ENCODE results near the gene CNKSR3.

The CNKSR3 gene

DNA sequence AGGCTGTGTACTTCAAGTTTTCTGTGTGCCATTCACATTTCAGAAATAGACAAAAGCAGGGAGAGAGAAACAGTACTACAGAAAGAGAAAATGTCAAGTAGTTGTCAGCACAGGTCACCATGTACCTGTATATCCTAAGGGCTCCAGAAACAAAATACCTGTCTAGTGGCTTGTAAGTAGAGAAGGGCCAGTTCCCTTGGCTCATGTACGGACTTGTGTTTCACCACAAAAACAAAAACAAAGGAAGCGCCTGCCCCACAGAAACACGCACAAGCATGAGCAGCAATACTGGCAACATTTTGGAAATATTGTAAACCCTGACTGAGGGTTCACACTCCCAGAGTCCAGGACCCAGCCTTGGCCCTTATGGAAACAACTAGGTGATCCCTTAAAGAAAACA is 44.3 kb downstream of the CNKSR3 start:
- no peak for DNase-seq (ENCODE audit: low read depth)
- H3K4me3 ChIP-seq (ENCODE audit: low read depth, low read length) = no peak overlapping the region
- TF ChIP-seq, protein P1, sequence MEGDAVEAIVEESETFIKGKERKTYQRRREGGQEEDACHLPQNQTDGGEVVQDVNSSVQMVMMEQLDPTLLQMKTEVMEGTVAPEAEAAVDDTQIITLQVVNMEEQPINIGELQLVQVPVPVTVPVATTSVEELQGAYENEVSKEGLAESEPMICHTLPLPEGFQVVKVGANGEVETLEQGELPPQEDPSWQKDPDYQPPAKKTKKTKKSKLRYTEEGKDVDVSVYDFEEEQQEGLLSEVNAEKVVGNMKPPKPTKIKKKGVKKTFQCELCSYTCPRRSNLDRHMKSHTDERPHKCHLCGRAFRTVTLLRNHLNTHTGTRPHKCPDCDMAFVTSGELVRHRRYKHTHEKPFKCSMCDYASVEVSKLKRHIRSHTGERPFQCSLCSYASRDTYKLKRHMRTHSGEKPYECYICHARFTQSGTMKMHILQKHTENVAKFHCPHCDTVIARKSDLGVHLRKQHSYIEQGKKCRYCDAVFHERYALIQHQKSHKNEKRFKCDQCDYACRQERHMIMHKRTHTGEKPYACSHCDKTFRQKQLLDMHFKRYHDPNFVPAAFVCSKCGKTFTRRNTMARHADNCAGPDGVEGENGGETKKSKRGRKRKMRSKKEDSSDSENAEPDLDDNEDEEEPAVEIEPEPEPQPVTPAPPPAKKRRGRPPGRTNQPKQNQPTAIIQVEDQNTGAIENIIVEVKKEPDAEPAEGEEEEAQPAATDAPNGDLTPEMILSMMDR (conservative IDR thresholded peaks at IDR 0.05; ENCODE audit: low read depth, low read length) = no peak

DNA sequence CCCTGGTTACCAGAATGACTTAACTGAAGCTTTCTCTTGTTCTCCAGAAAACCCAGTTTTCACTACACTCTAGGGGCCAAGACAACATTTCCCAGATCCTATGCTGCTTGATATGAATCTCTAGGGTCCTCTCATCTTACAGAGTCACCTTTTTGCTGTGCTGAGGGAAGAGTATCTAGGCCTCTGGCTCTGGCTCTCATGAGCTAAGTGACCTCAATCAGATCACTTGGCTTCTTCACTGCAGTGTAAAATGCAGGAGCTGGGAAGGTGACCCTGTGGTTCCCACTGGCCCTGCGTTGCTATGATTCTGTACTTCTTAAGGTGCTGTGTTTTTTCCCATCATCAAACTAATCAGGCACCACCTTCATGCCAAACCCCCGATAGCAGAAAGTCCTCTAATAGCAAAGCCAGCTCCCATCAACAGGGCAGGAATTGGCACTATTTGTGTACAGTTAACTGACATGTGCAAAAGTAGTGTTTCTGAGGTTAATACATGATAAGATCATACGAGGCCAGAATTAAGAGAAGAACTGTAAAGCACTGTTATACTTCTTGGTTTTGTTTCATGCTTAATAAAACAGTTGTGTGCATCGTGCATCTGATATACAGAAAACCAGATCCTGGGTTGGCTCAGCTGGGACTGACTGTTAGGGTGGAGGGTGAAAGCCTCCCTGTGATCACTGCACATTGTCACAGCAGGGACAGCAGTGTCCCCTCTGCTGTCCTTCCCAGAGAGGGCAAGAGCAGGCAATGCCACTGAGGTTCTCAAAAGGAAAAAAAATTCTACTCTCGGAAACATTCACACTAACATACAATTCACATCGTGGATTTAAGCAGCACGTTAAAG is 46.7 kb downstream of the CNKSR3 start:
- H3K4me3 ChIP-seq (ENCODE audit: low read depth, low read length) = no peak overlapping the region
- DNase-seq (ENCODE audit: low read depth) = no peak
- TF ChIP-seq, protein P1 (conservative IDR thresholded peaks at IDR 0.05; ENCODE audit: low read depth, low read length) = no peak

DNA sequence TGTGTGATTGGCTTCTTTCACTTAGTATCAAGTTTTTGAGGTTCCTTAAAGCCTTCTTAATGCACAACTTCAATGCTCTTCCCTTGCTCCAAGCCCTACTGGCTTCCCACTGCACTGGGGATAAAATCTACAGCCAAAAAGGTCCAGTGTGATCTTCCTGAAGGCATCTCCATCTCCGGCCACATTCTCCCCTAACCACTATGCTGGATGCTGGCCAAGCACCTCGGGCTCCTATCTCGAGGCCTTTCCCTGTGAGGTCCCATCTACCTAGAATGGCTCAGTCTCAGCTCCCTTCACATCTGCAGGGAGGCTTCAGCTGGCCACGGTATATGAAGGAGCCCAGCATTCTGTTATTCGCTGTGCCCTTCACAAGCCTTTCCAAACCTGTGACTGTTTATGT is 48.1 kb downstream of the CNKSR3 start:
- TF ChIP-seq, protein P1 (conservative IDR thresholded peaks at IDR 0.05; ENCODE audit: low read depth, low read length) = no peak
- H3K4me3 ChIP-seq (ENCODE audit: low read depth, low read length) = no peak overlapping the region
- DNase-seq (ENCODE audit: low read depth) = no peak

DNA sequence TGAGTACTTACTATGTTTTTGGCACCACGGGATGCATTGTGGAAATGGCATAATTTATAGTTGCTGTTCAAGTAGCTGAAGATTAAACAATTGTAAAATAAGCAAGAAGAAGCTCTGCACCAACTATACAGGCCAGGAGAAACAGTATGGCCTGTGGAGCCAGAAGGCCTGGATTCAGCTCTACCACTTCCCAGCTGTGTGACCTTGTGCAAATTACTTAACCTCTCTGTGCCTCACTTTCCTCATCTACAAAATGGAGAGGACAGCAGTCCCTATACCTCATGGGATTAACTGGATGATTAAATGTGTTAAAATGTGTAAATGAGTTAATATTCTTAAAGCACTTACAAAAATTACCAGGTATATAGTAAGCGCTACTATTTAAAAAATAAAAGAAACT is 49.1 kb downstream of the CNKSR3 start:
- TF ChIP-seq, protein P1 (conservative IDR thresholded peaks at IDR 0.05; ENCODE audit: low read depth, low read length) = no peak
- no peak overlapping the region for H3K4me3 ChIP-seq (ENCODE audit: low read depth, low read length)
- no peak for DNase-seq (ENCODE audit: low read depth)

DNA sequence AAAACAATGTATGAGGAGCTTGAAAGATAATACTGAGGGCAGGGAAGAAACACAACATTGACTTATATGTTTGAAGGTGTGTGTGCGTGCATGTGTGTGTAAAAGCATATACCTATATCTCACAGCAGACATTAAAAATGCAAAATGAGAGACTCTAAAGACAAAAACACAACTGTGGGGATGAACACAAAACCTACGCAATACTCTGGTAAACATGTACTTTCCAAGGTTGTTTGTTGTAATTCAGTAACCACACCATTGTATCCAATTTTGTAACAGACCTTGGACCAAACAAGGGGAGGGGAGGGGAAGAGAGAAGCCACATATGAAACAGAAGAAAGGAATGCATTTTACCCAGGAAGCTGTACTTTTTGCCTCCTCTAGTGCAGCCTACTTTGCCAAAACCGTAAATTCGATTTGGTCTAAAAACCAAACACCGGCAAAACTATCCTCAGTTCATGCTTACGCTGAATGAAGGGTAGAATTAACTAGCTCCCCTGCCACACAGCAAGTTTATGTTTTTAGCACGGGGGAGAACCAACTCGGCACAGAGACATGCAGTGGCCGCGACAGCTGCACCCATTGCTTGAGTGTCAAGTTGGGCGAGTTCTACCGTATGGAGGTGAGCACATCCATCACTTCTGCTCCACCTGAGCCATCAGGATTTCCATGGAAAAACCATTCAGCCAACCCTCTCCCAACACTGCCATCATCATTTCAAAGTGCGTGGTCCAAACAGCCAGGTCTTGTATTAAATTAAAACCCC is 50.0 kb downstream of the CNKSR3 start:
- TF ChIP-seq, protein P1 (conservative IDR thresholded peaks at IDR 0.05; ENCODE audit: low read depth, low read length) = no peak
- no peak overlapping the region for H3K4me3 ChIP-seq (ENCODE audit: low read depth, low read length)
- DNase-seq (ENCODE audit: low read depth) = peak; percentile 88

DNA sequence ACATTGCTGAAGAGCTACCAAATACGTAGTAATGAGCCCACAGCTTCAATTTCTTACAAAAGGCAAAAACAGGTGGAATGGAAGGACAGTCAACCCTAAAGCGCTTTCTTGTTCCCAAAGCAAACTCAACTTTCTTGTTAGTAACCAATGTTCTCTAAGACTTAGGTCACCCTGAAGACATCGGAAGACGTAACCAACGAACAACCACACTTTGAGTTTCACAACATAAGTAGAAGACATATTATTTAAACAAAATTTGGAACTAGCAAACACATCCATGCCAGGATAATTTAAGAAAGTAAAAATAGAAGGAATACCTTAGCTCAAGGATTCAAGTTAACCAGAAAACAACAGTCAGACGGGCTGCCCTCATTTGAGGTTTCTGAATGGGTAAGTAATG is 51.0 kb downstream of the CNKSR3 start:
- TF ChIP-seq, protein P1 (conservative IDR thresholded peaks at IDR 0.05; ENCODE audit: low read depth, low read length) = no peak
- no peak overlapping the region for H3K4me3 ChIP-seq (ENCODE audit: low read depth, low read length)
- no peak for DNase-seq (ENCODE audit: low read depth)
